OCI-M2 (cell line): ENCODE results near the gene ZNF544.

Experiments
- DNase-seq: peaks from one replicate; lab custom pipeline; 2025; ENCODE audit not compliant: unreplicated experiment; lab: John Stamatoyannopoulos, UW

The ZNF544 gene

GRCh38 chr19:58228585-58229254 is at the start of gene ZNF544:
ZNF544 (plus strand) TSS chr19:58228914; CDS start chr19:58244024, 15,110 bp downstream.
- no peak for DNase-seq

GRCh38 chr19:58181902-58182576 is 46.7 kb upstream of the ZNF544 start:
- DNase-seq = peak; percentile 50

GRCh38 chr19:58182577-58182988 is 46.1 kb upstream of the ZNF544 start:
- DNase-seq = peak; percentile 75

- peak; percentile 72 for DNase-seq
Measured at GRCh38 chr19:58182989-58183816, 45.5 kb upstream of the ZNF544 start, which contains the start of gene ZNF274. ZNF274 (plus strand) TSS chr19:58183061; CDS start chr19:58183966, 905 bp downstream.

- peak; percentile 24 for DNase-seq
Measured at GRCh38 chr19:58183817-58184215, 44.9 kb upstream of the ZNF544 start.

GRCh38 chr19:58196901-58197616 is 31.7 kb upstream of the ZNF544 start:
- DNase-seq = no peak

GRCh38 chr19:58203814-58204475 is 24.8 kb upstream of the ZNF544 start:
- no peak for DNase-seq

- no peak for DNase-seq
Measured at GRCh38 chr19:58204566-58204965, 24.1 kb upstream of the ZNF544 start.

GRCh38 chr19:58209577-58209976 is 19.1 kb upstream of the ZNF544 start:
- DNase-seq = no peak

- DNase-seq = no peak
Measured at GRCh38 chr19:58212336-58213074, 16.2 kb upstream of the ZNF544 start.

- no peak for DNase-seq
Measured at GRCh38 chr19:58213075-58213369, 15.7 kb upstream of the ZNF544 start.

- DNase-seq = no peak
Measured at GRCh38 chr19:58217069-58217481, 11.6 kb upstream of the ZNF544 start.

GRCh38 chr19:58217607-58218391 is 10.9 kb upstream of the ZNF544 start:
- DNase-seq = no peak

- DNase-seq = no peak
Measured at GRCh38 chr19:58218899-58219298, 9.8 kb upstream of the ZNF544 start.

GRCh38 chr19:58227964-58228584 is 640 bp upstream of the ZNF544 start:
- no peak for DNase-seq

GRCh38 chr19:58229255-58229639 is 533 bp downstream of the ZNF544 start:
- no peak for DNase-seq

- no peak for DNase-seq
Measured at GRCh38 chr19:58237324-58237723, 8.6 kb downstream of the ZNF544 start.

- DNase-seq = no peak
Measured at GRCh38 chr19:58243351-58243750, 14.6 kb downstream of the ZNF544 start.

GRCh38 chr19:58248886-58249285 is 20.2 kb downstream of the ZNF544 start:
- no peak for DNase-seq
